H9 (cell line): ENCODE measurements around the gene RANBP17. TPM values are rescaled to one million over a fixed set of nuclear protein-coding genes. Genes with fewer than 3 reads are reported as not detected.

ENCODE experiments used
- DNase-seq: peaks from one replicate; pipeline ENCODE4 v3.0.0-alpha.2; 2017
- H2AFZ ChIP-seq: one replicate; pipeline ENCODE4 v1.6.1; 2013; ENCODE audit warnings: mild to moderate bottlenecking, low read length, control low read depth, moderate library complexity
- H2AK5ac ChIP-seq: 2 replicates; pipeline ENCODE4 v1.6.1; 2013; ENCODE audit warnings: low read length, control low read depth, mixed read lengths; ENCODE audit not compliant: insufficient read length
- H2BK120ac ChIP-seq: one replicate; pipeline ENCODE4 v1.6.1; 2013; ENCODE audit warnings: low read depth, mild to moderate bottlenecking, low read length, control low read depth, inconsistent platforms; ENCODE audit not compliant: poor library complexity, severe bottlenecking
- H2BK12ac ChIP-seq: 2 replicates; pipeline ENCODE4 v1.6.1; 2013; ENCODE audit warnings: low read length, control low read depth, mixed read lengths, low read depth; ENCODE audit not compliant: insufficient read length
- H2BK15ac ChIP-seq: 2 replicates; pipeline ENCODE4 v1.6.1; 2013; ENCODE audit warnings: low read depth, low read length, control low read depth
- H2BK20ac ChIP-seq: one replicate; pipeline ENCODE4 v1.6.1; 2013; ENCODE audit warnings: low read depth, mild to moderate bottlenecking, low read length, control low read depth, inconsistent platforms; ENCODE audit not compliant: poor library complexity, severe bottlenecking
- H2BK5ac ChIP-seq: 2 replicates; pipeline ENCODE4 v1.6.1; 2013; ENCODE audit warnings: low read length, control low read depth, mixed read lengths; ENCODE audit not compliant: insufficient read length
- H3K14ac ChIP-seq: 2 replicates; pipeline ENCODE4 v1.6.1; 2013; ENCODE audit warnings: low read length, control low read depth; ENCODE audit not compliant: insufficient read depth
- H3K18ac ChIP-seq: 2 replicates; pipeline ENCODE4 v1.6.1; 2013; ENCODE audit warnings: low read depth, mild to moderate bottlenecking, mixed read lengths, low read length, control low read depth; ENCODE audit not compliant: insufficient read length
- H3K23ac ChIP-seq: 2 replicates; pipeline ENCODE4 v1.6.1; 2013; ENCODE audit warnings: low read length, control low read depth, mixed read lengths, low read depth; ENCODE audit not compliant: insufficient read length
- H3K23me2 ChIP-seq: 2 replicates; pipeline ENCODE4 v1.6.1; 2013; ENCODE audit warnings: low read depth, mild to moderate bottlenecking, mixed read lengths, low read length, control low read depth; ENCODE audit not compliant: insufficient read length, poor library complexity, severe bottlenecking
- H3K27ac ChIP-seq: 2 replicates; pipeline ENCODE4 v1.5.1; 2013; ENCODE audit warnings: low read length, control low read depth, mixed read lengths, low read depth; ENCODE audit not compliant: insufficient read length
- H3K27me3 ChIP-seq: 2 replicates; pipeline ENCODE4 v1.6.1; 2013; ENCODE audit warnings: low read length, control low read depth, inconsistent platforms; ENCODE audit not compliant: insufficient read depth
- H3K4ac ChIP-seq: 2 replicates; pipeline ENCODE4 v1.6.1; 2013; ENCODE audit warnings: low read depth, mild to moderate bottlenecking, control low read depth, inconsistent platforms, low read length, moderate library complexity
- H3K4me1 ChIP-seq: 2 replicates; pipeline ENCODE4 v1.6.1; 2013; ENCODE audit warnings: low read length, control low read depth, inconsistent platforms; ENCODE audit not compliant: insufficient read depth
- H3K4me2 ChIP-seq: 2 replicates; pipeline ENCODE4 v1.6.1; 2013; ENCODE audit warnings: low read length, control low read depth, mixed read lengths; ENCODE audit not compliant: insufficient read length, insufficient read depth
- H3K56ac ChIP-seq: 2 replicates; pipeline ENCODE4 v1.6.1; 2013; ENCODE audit warnings: low read depth, mild to moderate bottlenecking, mixed read lengths, low read length, control low read depth; ENCODE audit not compliant: insufficient read length
- H3K79me1 ChIP-seq: 2 replicates; pipeline ENCODE4 v1.6.1; 2013; ENCODE audit warnings: low read depth, mild to moderate bottlenecking, moderate library complexity, low read length, control low read depth, inconsistent platforms; ENCODE audit not compliant: insufficient read depth, poor library complexity, severe bottlenecking
- H3K79me2 ChIP-seq: 2 replicates; pipeline ENCODE4 v1.6.1; 2013; ENCODE audit warnings: low read length, control low read depth, inconsistent platforms; ENCODE audit not compliant: insufficient read depth
- H3K9ac ChIP-seq: 2 replicates; pipeline ENCODE4 v1.6.1; 2013; ENCODE audit warnings: low read length, control low read depth, mixed read lengths; ENCODE audit not compliant: insufficient read length; ENCODE audit errors: extremely low read depth
- H3K9me3 ChIP-seq: one replicate; pipeline ENCODE4 v1.6.1; 2013; ENCODE audit warnings: low read depth, low read length, inconsistent platforms; ENCODE audit not compliant: control insufficient read depth
- H3T11ph ChIP-seq: one replicate; pipeline ENCODE4 v1.6.1; 2013; ENCODE audit warnings: mild to moderate bottlenecking, low read length, control low read depth, inconsistent platforms
- H4K20me1 ChIP-seq: one replicate; pipeline ENCODE4 v1.6.1; 2013; ENCODE audit not compliant: control insufficient read depth, insufficient read length, insufficient read depth
- H4K5ac ChIP-seq: 2 replicates; pipeline ENCODE4 v1.6.1; 2013; ENCODE audit warnings: low read depth, mild to moderate bottlenecking, mixed read lengths, low read length, control low read depth; ENCODE audit not compliant: insufficient read length
- H4K8ac ChIP-seq: replicated peaks from 2 replicates; pipeline ENCODE4 v1.6.1; 2013; ENCODE audit warnings: low read length, control low read depth, mixed read lengths, low read depth; ENCODE audit not compliant: insufficient read length
- H4K91ac ChIP-seq: 2 replicates; pipeline ENCODE4 v1.6.1; 2013; ENCODE audit warnings: low read depth, mild to moderate bottlenecking, moderate library complexity, mixed read lengths, low read length, control low read depth; ENCODE audit not compliant: insufficient read length
- H3K27ac Mint-ChIP-seq, 3 experiments: 2 replicates in 2 of 3; 3 replicates in 1 of 3; pipeline ENCODE4 v1.8.0; 2020 to 2021; ENCODE audit warnings: mixed read lengths in 3 of 3, mild to moderate bottlenecking in 1 of 3, moderate library complexity in 1 of 3
- H3K27me3 Mint-ChIP-seq: 2 replicates; pipeline ENCODE4 v1.8.0; 2021; ENCODE audit warnings: low read depth, mild to moderate bottlenecking, moderate library complexity, mixed read lengths
- H3K36me3 Mint-ChIP-seq, 3 experiments: 2 replicates in 2 of 3; 3 replicates in 1 of 3; pipeline ENCODE4 v1.8.0; 2020 to 2021; ENCODE audit warnings: low read depth in 3 of 3, mixed read lengths in 3 of 3; ENCODE audit not compliant: insufficient read depth in 1 of 3
- H3K4me1 Mint-ChIP-seq, 2 experiments: 2 replicates each; pipeline ENCODE4 v1.8.0; 2020; ENCODE audit warnings: mixed read lengths in 2 of 2
- H3K4me3 Mint-ChIP-seq, 2 experiments: 2 replicates in 1 of 2; 3 replicates in 1 of 2; pipeline ENCODE4 v1.8.0; 2020 to 2021; ENCODE audit warnings: mild to moderate bottlenecking in 2 of 2, mixed read lengths in 2 of 2, moderate library complexity in 1 of 2
- H3K9me3 Mint-ChIP-seq, 2 experiments: 2 replicates in 1 of 2; 3 replicates in 1 of 2; pipeline ENCODE4 v1.8.0; 2020; ENCODE audit warnings: mild to moderate bottlenecking in 2 of 2, mixed read lengths in 2 of 2, moderate library complexity in 1 of 2
- CTCF ChIP-seq: fragments of 200-600 bp; sonication (generic); conservative IDR thresholded peaks from 3 replicates; pipeline ENCODE4 v1.8.0; 2021; ENCODE audit warnings: antibody characterized with exemption, mild to moderate bottlenecking
- WGBS: extraction: QIAGEN DNeasy Blood & Tissue Kit; methylation state at CpG from one replicate; pipeline ENCODE4 v1.1.7; 2013; ENCODE audit warnings: missing lambda C conversion rate, low lambda C conversion rate, mixed read lengths; ENCODE audit not compliant: insufficient read length; ENCODE audit errors: extremely low coverage; 5-methylcytosine and 5-hydroxymethylcytosine counted together
- total RNA-seq: library from RNA; stranded (reverse); gene quantifications from 2 replicates; pipeline ENCODE4 v1.2.1, GENCODE V29; 2021

The RANBP17 gene
- total RNA-seq, 1 experiment from 2014 or later, result 16.5 TPM

- Histone ChIP-seq H3K4me1 (no peaks in the 10 kb centered on the region), H3K23me2 (no peaks in the 10 kb centered on the region), H2BK120ac (no peak overlapping the region), H3K23ac (no peak overlapping the region), H3T11ph (no peak overlapping the region), H3K9me3 (no peaks in the 10 kb centered on the region), H4K91ac (no peak overlapping the region), H2BK5ac (no peak overlapping the region), H4K20me1 (no peaks in the 10 kb centered on the region), H3K79me2 (no peaks in the 10 kb centered on the region), H3K27ac (no peak overlapping the region), H3K27me3 (no peaks in the 10 kb centered on the region), H3K14ac (no peak overlapping the region), H2BK20ac (no peak overlapping the region), H4K5ac (no peak overlapping the region), H4K8ac (no peak overlapping the region), H2BK12ac (no peak overlapping the region), H3K9ac (no peak overlapping the region), H3K18ac (no peak overlapping the region), H3K4me2 (no peak overlapping the region), H3K4ac (no peak overlapping the region), H3K79me1 (no peaks in the 10 kb centered on the region), H2AFZ (no peak overlapping the region), H3K56ac (no peak overlapping the region), H2AK5ac (no peak overlapping the region), H2BK15ac (no peak overlapping the region)
- no peak for TF ChIP-seq CTCF
- Mint-ChIP-seq H3K4me3 (no peak overlapping the region), H3K36me3 (no peaks in the 10 kb centered on the region), H3K4me1 (no peaks in the 10 kb centered on the region), H3K9me3 (no peaks in the 10 kb centered on the region), H3K27me3 (peaks cover 13% of the 10 kb centered on the region), H3K27ac (no peak overlapping the region)
- no CpG with 5 or more reads among the region's 4 CpGs for WGBS
- DNase-seq, result no peak
Measured at GRCh38 chr5:171291371-171291770, 429.6 kb downstream of the RANBP17 start.
